Kidney (tissue), 14 donors: ENCODE measurements around the gene PARVB. TPM values are rescaled to one million over a fixed set of nuclear protein-coding genes. Genes with fewer than 3 reads are reported as not detected.

Source experiments
- DNase-seq, 5 donors: peaks; one replicate each; pipeline ENCODE4 v3.0.0-alpha.2; 2013 to 2020
- FAIRE-seq: peaks from 2 replicates; lab custom pipeline; 2012; peaks lifted over from hg19 to GRCh38; lab: Jason Lieb, UNC
- H3K27ac ChIP-seq, 2 donors: one replicate each; pipeline ENCODE4 v1.7.0; 2013; ENCODE audit warnings: low read depth in 2 of 2, low read length in 2 of 2, inconsistent platforms in 1 of 2
- H3K27me3 ChIP-seq: one replicate; pipeline ENCODE4 v1.7.1; 2013; ENCODE audit warnings: low read length, inconsistent platforms; ENCODE audit not compliant: control insufficient read depth, insufficient read depth
- H3K36me3 ChIP-seq, 3 donors: one replicate each; pipeline versions ENCODE4 v1.7.0 to v1.7.1; 2013; ENCODE audit warnings: low read length in 3 of 3, control low read depth in 1 of 3, inconsistent platforms in 1 of 3; ENCODE audit not compliant: insufficient read depth in 3 of 3, control insufficient read depth in 2 of 3
- H3K4me1 ChIP-seq, 3 donors: one replicate each; pipeline versions ENCODE4 v1.7.0 to v1.7.1; 2013; ENCODE audit warnings: low read length in 3 of 3, inconsistent platforms in 1 of 3, low read depth in 1 of 3; ENCODE audit not compliant: control insufficient read depth in 2 of 3, insufficient read depth in 2 of 3
- H3K4me3 ChIP-seq, 3 donors: one replicate each; pipeline versions ENCODE4 v1.7.0 to v1.8.1; 2013; ENCODE audit warnings: low read length in 3 of 3, control low read depth in 1 of 3, inconsistent platforms in 1 of 3
- H3K9ac ChIP-seq, 3 donors: one replicate each; pipeline versions ENCODE4 v1.7.0 to v1.7.1; 2013; ENCODE audit warnings: low read length in 3 of 3, control low read depth in 1 of 3, inconsistent platforms in 1 of 3
- H3K9me3 ChIP-seq, 3 donors: one replicate each; pipeline versions ENCODE4 v1.7.0 to v1.7.1; 2013; ENCODE audit warnings: low read length in 3 of 3, control low read depth in 1 of 3, inconsistent platforms in 1 of 3; ENCODE audit not compliant: control insufficient read depth in 2 of 3, insufficient read depth in 1 of 3
- CTCF ChIP-seq: IDR thresholded peaks from 3 replicates; pipeline ENCODE4 v1.5.1; 2012; ENCODE audit warnings: mild to moderate bottlenecking, moderate library complexity, borderline replicate concordance; ENCODE audit not compliant: insufficient read depth; ENCODE audit errors: extremely low read depth
- intact Hi-C: fragments of 100-400 bp; cut with DNase I; formaldehyde crosslinking; loops from one replicate; pipeline ENCODE4 v1.11.1; 2022
- polyA plus RNA-seq: library from polyadenylated mRNA; stranded (reverse); fragments of 350-450 nt; fragmentation: Illumina TruSeq; extraction: RNeasy Lipid Tissue Mini Kit (QIAGEN cat#74804); gene quantifications from one replicate; pipeline ENCODE4 v1.2.3, GENCODE V29; 2014; ENCODE audit warnings: low read depth, low replicate concordance; ENCODE audit not compliant: insufficient read depth
- total RNA-seq: library from RNA; stranded (reverse); fragmentation: NEBNext Ultra II Directional; extraction: Animal tissue kit (Norgen Biotek cat#: 25700); gene quantifications from one replicate; pipeline ENCODE4 v1.2.1, GENCODE V29; 2021
- donor health status: control.
- donor health status: control.
- donor health status: control.
- donor health status: control.
- donor health status: control.
- donor health status: DM: yes; HTN: yes; CAD: no.
- donor health status: Normal renal cell carcinoma (clear cell type).

Gene PARVB
- total and polyA plus RNA-seq, 2 donors from 2014 or later, result 32.9 to 51.1 TPM

GRCh38 chr22:43999378-43999777 lies 24.7 kb upstream of the PARVB start:
- no peak for FAIRE-seq
- H3K36me3 ChIP-seq, result peaks cover 0 to 33% (median 15%) of the 10 kb centered on the region in 3 donors

GRCh38 chr22:44000123-44000522 lies 24.0 kb upstream of the PARVB start:
- H3K9ac ChIP-seq, result no peak overlapping the region
- no peaks in the 10 kb centered on the region for H3K4me1 ChIP-seq
- peaks cover 0 to 26% (median 15%) of the 10 kb centered on the region in 3 donors for H3K36me3 ChIP-seq
- FAIRE-seq (no peak), DNase-seq (no peak)
- H3K4me3 ChIP-seq, result no peak overlapping the region
- H3K27ac ChIP-seq, result no peak overlapping the region
- H3K9me3 ChIP-seq, result no peaks in the 10 kb centered on the region
- intact Hi-C loops, result no loop called here
- TF ChIP-seq CTCF, result no peak
- H3K27me3 ChIP-seq, result no peaks in the 10 kb centered on the region

More at GRCh38 chr22:43999378-43999777, 24.7 kb upstream of the PARVB start:
- no peak overlapping the region for H3K27ac ChIP-seq
- no peaks in the 10 kb centered on the region for H3K4me1 ChIP-seq
- peak in 1 of 5 donors; percentile 24 for DNase-seq
- TF ChIP-seq CTCF, result no peak
- H3K4me3 ChIP-seq, result no peak overlapping the region
- H3K9me3 ChIP-seq, result no peaks in the 10 kb centered on the region
- no peaks in the 10 kb centered on the region for H3K27me3 ChIP-seq
- H3K9ac ChIP-seq, result no peak overlapping the region
- intact Hi-C loops, result loop anchor here (10.0 kb wide), 1 partner anchor 85 kb away; no protein-coding TSS in a partner anchor

- no peak for TF ChIP-seq CTCF
- Histone ChIP-seq H3K27ac (no peak overlapping the region), H3K4me1 (no peaks in the 10 kb centered on the region), H3K27me3 (no peaks in the 10 kb centered on the region), H3K9ac (no peak overlapping the region), H3K4me3 (no peak overlapping the region), H3K36me3 (peaks cover 0 to 22% (median 13%) of the 10 kb centered on the region in 3 donors), H3K9me3 (no peaks in the 10 kb centered on the region)
- DNase-seq, result no peak
- no peak for FAIRE-seq
- intact Hi-C loops, result no loop called here
Measured at GRCh38 chr22:44001521-44001920, 22.6 kb upstream of the PARVB start.

GRCh38 chr22:44002324-44002723 lies 21.8 kb upstream of the PARVB start:
- no peak for TF ChIP-seq CTCF
- H3K4me3 ChIP-seq, result no peak overlapping the region
- H3K4me1 ChIP-seq, result no peaks in the 10 kb centered on the region
- no peak overlapping the region for H3K9ac ChIP-seq
- peaks cover 0 to 14% (median 7%) of the 10 kb centered on the region in 3 donors for H3K36me3 ChIP-seq
- H3K27me3 ChIP-seq, result no peaks in the 10 kb centered on the region
- DNase-seq (no peak), FAIRE-seq (no peak)
- no peak overlapping the region for H3K27ac ChIP-seq
- intact Hi-C loops, result no loop called here
- H3K9me3 ChIP-seq, result no peaks in the 10 kb centered on the region
